RWPE1 (cell line): ENCODE measurements around the gene OSBP2.
"Not testable (repeated sequence)": the region's sequence is repeated elsewhere in the genome, so short reads cannot be mapped to it uniquely, and the experiment has no call there.

Source experiments
- CTCF ChIA-PET: fragments of 350-600 bp; sonication (Branson Sonifier 250); formaldehyde crosslinking; extraction: SDS; loops from one replicate; lab custom pipeline; 2021; lab: Yijun Ruan, JAX
- POLR2A ChIA-PET: fragments of 400-600 bp; formaldehyde crosslinking; extraction: SDS; loops from one replicate; lab custom pipeline; 2020; ENCODE audit warnings: antibody characterized with exemption; ENCODE audit not compliant: low non-redundant PET; lab: Yijun Ruan, JAX
- DNase-seq: peaks from one replicate; pipeline ENCODE4 v3.0.0; 2012; ENCODE audit warnings: low spot score
- H3K27ac ChIP-seq: fragments of 450-650 bp; 2 replicates; pipeline ENCODE4 v1.5.1; 2017
- TF ChIP-seq, protein P1 (sequence below): fragments of 450-650 bp; conservative IDR thresholded peaks from 2 replicates; pipeline ENCODE4 v1.5.1; 2017; ENCODE audit warnings: low read depth, mild to moderate bottlenecking

The OSBP2 gene

DNA sequence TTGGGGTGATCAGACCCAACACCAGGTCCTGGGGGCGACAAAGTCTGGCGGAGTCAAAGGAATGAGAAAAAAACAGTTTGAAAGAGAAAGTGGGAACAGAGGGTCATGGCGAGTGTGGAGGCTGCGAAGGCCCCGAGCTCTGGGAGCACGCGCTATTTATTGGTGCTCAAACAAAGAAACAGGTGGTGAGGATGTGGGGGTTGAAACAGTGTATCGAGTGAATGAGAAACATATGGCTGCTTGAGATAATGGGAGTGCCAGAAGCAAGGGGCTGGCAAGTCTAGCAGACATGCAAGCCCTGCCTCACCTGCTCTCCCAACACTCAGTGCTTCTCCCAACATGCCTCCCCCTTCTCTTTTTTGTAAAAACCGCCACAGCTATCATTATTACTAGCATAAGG lies 19.2 kb upstream of the OSBP2 start:
- no peak for DNase-seq
- ChIA-PET POLR2A (no interaction called here), CTCF (no interaction called here)
- TF ChIP-seq, protein P1, sequence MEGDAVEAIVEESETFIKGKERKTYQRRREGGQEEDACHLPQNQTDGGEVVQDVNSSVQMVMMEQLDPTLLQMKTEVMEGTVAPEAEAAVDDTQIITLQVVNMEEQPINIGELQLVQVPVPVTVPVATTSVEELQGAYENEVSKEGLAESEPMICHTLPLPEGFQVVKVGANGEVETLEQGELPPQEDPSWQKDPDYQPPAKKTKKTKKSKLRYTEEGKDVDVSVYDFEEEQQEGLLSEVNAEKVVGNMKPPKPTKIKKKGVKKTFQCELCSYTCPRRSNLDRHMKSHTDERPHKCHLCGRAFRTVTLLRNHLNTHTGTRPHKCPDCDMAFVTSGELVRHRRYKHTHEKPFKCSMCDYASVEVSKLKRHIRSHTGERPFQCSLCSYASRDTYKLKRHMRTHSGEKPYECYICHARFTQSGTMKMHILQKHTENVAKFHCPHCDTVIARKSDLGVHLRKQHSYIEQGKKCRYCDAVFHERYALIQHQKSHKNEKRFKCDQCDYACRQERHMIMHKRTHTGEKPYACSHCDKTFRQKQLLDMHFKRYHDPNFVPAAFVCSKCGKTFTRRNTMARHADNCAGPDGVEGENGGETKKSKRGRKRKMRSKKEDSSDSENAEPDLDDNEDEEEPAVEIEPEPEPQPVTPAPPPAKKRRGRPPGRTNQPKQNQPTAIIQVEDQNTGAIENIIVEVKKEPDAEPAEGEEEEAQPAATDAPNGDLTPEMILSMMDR, result no peak
- no peak overlapping the region for H3K27ac ChIP-seq

DNA sequence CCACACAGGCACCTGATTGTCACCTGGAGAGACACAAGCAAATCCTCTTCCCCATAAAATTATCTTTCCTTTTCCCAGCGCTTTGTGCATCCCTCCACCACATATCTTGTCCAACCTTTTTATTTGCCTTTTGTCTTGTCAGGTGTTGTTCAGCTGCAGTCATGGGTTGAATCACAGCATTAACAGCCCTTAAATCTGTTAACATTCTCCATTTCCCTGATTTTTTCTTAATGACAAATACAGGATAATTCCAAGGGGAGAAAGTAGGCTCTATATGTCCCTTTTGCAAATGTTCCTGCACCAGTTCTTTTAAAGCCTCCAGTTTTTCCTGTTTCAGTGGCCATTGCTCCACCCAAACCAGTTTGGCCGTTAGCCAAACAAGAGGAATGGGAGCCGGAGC lies 18.1 kb upstream of the OSBP2 start:
- H3K27ac ChIP-seq, POLR2A ChIA-PET, DNase-seq, CTCF ChIA-PET: not testable (repeated sequence)

DNA sequence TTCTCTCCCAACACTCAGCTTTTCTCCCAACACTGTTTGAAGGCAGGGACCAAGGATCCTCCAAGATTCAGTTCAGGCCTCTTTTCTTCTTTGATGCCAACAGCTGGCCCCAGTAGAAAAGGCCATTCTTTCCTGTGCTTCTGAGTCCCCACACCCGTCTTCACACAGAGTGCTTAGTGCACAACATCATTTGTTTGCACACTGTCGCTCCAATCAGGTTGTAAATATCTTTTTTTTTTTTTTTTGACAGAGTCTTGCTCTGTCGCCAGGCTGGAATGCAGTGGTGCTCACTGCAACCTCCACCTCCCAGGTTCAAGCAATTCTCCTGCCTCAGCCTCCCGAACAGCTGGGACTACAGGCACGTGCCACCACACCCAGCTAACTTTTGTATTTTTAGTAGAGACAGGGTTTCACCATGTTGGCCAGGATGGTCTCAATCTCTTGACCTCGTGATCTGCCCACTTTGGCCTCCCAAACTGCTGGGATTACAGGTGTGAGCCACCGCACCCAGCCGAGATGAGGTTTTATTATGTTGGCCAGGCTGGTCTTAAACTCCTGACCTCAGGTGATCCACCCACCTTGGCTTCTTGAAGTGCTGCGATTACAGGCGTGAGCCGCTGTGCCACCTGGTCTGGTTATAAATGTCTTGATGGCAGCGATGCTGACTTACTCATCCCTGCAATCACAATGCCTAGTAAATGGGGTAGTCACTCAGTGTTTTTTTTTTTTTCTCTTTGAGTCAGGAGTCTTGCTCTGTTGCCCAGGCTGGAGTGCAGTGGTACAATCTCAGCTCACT lies 14.6 kb upstream of the OSBP2 start:
- CTCF ChIA-PET, POLR2A ChIA-PET, H3K27ac ChIP-seq, DNase-seq: not testable (repeated sequence)

DNA sequence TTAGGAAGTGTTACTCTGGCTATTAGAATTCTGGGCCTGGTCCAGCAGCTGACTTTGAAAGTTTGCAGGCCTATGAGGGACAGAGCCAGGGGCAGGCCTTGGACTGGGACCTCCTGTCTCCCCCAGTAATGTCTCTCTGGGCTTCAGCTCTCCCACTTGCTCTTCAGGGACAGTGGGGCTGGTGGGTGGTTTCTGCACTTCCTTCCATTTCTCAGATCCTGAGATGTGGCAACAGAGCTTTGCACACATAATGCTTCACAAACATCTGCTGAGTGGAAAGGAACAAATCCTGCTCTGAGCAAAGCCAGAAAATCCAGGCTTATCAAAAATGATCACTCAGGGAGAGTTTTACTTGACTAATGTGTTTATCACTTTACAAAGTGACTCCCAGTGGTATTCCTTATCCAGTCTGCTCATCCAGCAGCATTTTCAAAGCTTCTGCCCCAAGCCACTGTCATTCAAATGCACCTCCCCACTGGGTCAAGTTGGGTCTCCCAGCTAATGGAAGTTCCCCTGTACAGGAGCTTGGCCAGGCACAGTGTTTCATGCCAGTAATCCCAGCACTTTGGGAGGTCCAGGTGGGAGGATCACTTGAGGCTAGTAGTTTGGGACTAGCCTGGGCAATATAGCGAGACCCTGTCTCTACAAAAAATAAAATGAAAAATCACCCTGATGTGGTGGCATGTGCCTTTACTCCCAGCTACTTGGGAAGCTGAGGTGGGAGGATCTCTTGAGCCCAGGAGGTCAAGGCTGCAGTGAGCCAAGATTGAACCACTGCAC lies 13.5 kb upstream of the OSBP2 start:
- ChIA-PET CTCF (no interaction called here), POLR2A (no interaction called here)
- TF ChIP-seq, protein P1, result no peak
- DNase-seq, result no peak
- no peak overlapping the region for H3K27ac ChIP-seq

DNA sequence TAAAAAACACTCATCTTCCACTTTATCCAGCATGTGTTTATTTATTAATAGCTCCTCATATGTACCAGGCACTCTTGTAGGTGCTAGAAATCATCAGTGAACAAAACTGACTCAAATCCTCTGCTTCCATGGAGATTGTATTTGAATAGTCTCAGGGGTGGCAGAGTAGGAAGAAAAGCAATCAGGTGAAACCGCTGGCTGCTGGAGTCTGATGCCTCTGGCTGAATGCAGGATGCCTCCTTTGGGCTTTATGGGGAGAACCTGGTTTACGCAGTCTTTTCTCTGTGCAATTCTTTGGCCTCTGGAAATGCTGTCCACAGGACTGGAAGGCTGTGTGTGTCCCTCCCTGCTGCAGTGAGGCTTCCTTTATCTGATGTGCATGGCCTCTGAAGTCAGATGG lies 12.8 kb upstream of the OSBP2 start:
- CTCF ChIA-PET, result no interaction called here
- TF ChIP-seq, protein P1, result no peak
- POLR2A ChIA-PET, result no interaction called here
- H3K27ac ChIP-seq, result no peak overlapping the region
- DNase-seq, result no peak

DNA sequence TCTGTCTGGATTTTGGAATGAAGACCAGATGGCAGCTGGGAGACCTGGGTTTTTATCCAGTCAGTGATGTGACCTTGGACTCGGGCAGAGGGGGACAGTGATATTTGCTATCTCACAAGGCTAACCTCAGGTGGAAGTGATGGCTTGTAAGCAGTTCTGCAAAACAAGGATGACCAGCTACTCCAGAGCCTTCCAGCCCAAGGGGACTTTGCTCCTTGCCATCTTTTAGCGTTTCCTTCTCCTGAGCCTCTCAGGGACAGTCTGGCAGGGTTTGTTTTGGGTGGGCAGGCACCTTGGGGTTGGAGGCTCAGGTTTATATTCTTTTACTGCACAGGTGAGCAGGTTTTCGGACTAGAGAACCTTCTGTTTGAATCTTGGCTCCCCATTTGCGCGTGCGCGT lies 9.5 kb upstream of the OSBP2 start:
- POLR2A ChIA-PET, result no interaction called here
- CTCF ChIA-PET, result no interaction called here

DNA sequence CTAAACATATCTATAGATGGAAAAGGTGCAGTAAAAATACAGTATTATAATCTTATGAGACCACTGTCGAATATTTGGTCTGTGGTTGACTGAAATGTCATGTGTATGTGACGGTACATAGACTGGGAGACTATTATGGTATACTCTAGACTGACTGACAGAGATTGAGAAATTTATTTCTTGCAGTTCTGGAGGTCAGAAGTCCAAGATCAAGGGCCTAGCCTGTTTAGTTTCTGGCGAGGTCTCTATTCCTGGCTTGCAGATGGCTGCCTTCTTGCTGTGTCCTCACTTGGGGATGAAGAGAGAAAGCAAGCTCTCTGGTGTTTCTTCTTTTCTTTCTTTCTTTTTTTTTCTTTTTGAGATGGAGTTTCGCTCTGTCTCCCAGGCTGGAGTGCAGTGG lies 7.3 kb upstream of the OSBP2 start:
- DNase-seq, result no peak
- no peak overlapping the region for H3K27ac ChIP-seq
- ChIA-PET CTCF (no interaction called here), POLR2A (no interaction called here)
- TF ChIP-seq, protein P1, result no peak

More for the DNA sequence above, 9.5 kb upstream of the OSBP2 start:
- H3K27ac ChIP-seq, result no peak overlapping the region
- DNase-seq, result no peak
- TF ChIP-seq, protein P1, result no peak
